Measurements from ENCODE around the gene NIM1K.
"Not testable (repeated sequence)": the region's sequence is repeated elsewhere in the genome, so short reads cannot be mapped to it uniquely, and the experiment has no call there.

The NIM1K gene

GRCh38 chr5:43179836-43180235, 12.2 kb upstream of the NIM1K start:
- DNase-seq (ENCODE audit: low read depth, low spot score): no peak
- H3K4me3 ChIP-seq (ENCODE audit: low read length): no peak overlapping the region

GRCh38 chr5:43182421-43182820, 9.6 kb upstream of the NIM1K start:
- no peak overlapping the region for H3K4me3 ChIP-seq (ENCODE audit: low read length)
- no peak for DNase-seq (ENCODE audit: low read depth, low spot score)

GRCh38 chr5:43183101-43183500, 8.9 kb upstream of the NIM1K start:
- DNase-seq (ENCODE audit: low read depth, low spot score); H3K4me3 ChIP-seq (ENCODE audit: low read length): not testable (repeated sequence)

- H3K4me3 ChIP-seq (ENCODE audit: low read length): no peak overlapping the region
Measured at GRCh38 chr5:43190755-43191603, 1.0 kb upstream of the NIM1K start.

GRCh38 chr5:43192558-43193180, 644 bp downstream of the NIM1K start:
- H3K4me3 ChIP-seq (ENCODE audit: low read length): no peak overlapping the region
- no peak for DNase-seq (ENCODE audit: low read depth, low spot score)

More at GRCh38 chr5:43190755-43191603, 1.0 kb upstream of the NIM1K start:
- DNase-seq (ENCODE audit: low read depth, low spot score): no peak

GRCh38 chr5:43193181-43193893, 1.3 kb downstream of the NIM1K start:
- DNase-seq (ENCODE audit: low read depth, low spot score): peak; percentile 49

GRCh38 chr5:43193894-43194265, 1.9 kb downstream of the NIM1K start:
- DNase-seq (ENCODE audit: low read depth, low spot score): no peak
- H3K4me3 ChIP-seq (ENCODE audit: low read length): no peak overlapping the region

More at GRCh38 chr5:43193181-43193893, 1.3 kb downstream of the NIM1K start:
- no peak overlapping the region for H3K4me3 ChIP-seq (ENCODE audit: low read length)

- H3K4me3 ChIP-seq (ENCODE audit: low read length): no peak overlapping the region
- no peak for DNase-seq (ENCODE audit: low read depth, low spot score)
Measured at GRCh38 chr5:43195670-43196265, 3.7 kb downstream of the NIM1K start.

GRCh38 chr5:43197535-43197934, 5.5 kb downstream of the NIM1K start:
- H3K4me3 ChIP-seq (ENCODE audit: low read length): no peak overlapping the region
- DNase-seq (ENCODE audit: low read depth, low spot score): no peak

GRCh38 chr5:43201442-43201841, 9.4 kb downstream of the NIM1K start:
- not testable (repeated sequence) for DNase-seq (ENCODE audit: low read depth, low spot score); H3K4me3 ChIP-seq (ENCODE audit: low read length)

GRCh38 chr5:43202380-43202779, 10.4 kb downstream of the NIM1K start:
- no peak for DNase-seq (ENCODE audit: low read depth, low spot score)
- H3K4me3 ChIP-seq (ENCODE audit: low read length): no peak overlapping the region

- H3K4me3 ChIP-seq (ENCODE audit: low read length): no peak overlapping the region
- DNase-seq (ENCODE audit: low read depth, low spot score): no peak
Measured at GRCh38 chr5:43203373-43203772, 11.3 kb downstream of the NIM1K start.

GRCh38 chr5:43204958-43205357, 12.9 kb downstream of the NIM1K start:
- no peak for DNase-seq (ENCODE audit: low read depth, low spot score)
- no peak overlapping the region for H3K4me3 ChIP-seq (ENCODE audit: low read length)

- DNase-seq (ENCODE audit: low read depth, low spot score): no peak
- H3K4me3 ChIP-seq (ENCODE audit: low read length): no peak overlapping the region
Measured at GRCh38 chr5:43207601-43208000, 15.6 kb downstream of the NIM1K start.

- H3K4me3 ChIP-seq (ENCODE audit: low read length): no peak overlapping the region
- no peak for DNase-seq (ENCODE audit: low read depth, low spot score)
Measured at GRCh38 chr5:43208658-43209057, 16.6 kb downstream of the NIM1K start.

- DNase-seq (ENCODE audit: low read depth, low spot score): no peak
- H3K4me3 ChIP-seq (ENCODE audit: low read length): no peak overlapping the region
Measured at GRCh38 chr5:43209060-43209459, 17.0 kb downstream of the NIM1K start.

GRCh38 chr5:43209833-43210232, 17.8 kb downstream of the NIM1K start:
- no peak for DNase-seq (ENCODE audit: low read depth, low spot score)
- no peak overlapping the region for H3K4me3 ChIP-seq (ENCODE audit: low read length)

GRCh38 chr5:43210570-43210969, 18.5 kb downstream of the NIM1K start:
- no peak overlapping the region for H3K4me3 ChIP-seq (ENCODE audit: low read length)
- DNase-seq (ENCODE audit: low read depth, low spot score): no peak

GRCh38 chr5:43213951-43214350, 21.9 kb downstream of the NIM1K start:
- no peak for DNase-seq (ENCODE audit: low read depth, low spot score)
- H3K4me3 ChIP-seq (ENCODE audit: low read length): no peak overlapping the region

All from Jurkat, Clone E6-1 (cell line).